ENCODE results near the gene PDE6D. TPM values are rescaled to one million over a fixed set of nuclear protein-coding genes. Genes with fewer than 3 reads are reported as not detected.

The PDE6D gene
- total and polyA plus RNA-seq, 2 of the 13 experiments (the other 11 are each of a cell fraction or from before 2014, with no cell fraction given): 14.1 to 23.2 TPM

- peak; percentile 93 for TF ChIP-seq ZNF280D (CRISPR knock-in tag; IDR thresholded peaks at IDR 0.05)
- TF ChIP-seq IKZF1 (IDR thresholded peaks at IDR 0.05): no peak
- TF ChIP-seq ZFX (CRISPR knock-in tag; IDR thresholded peaks at IDR 0.05; ENCODE audit: low read depth): peak; percentile 98
- no peak for TF ChIP-seq MAFG (CRISPR knock-in tag; IDR thresholded peaks at IDR 0.05)
- TF ChIP-seq ZC3H4 (CRISPR knock-in tag; IDR thresholded peaks at IDR 0.05; ENCODE audit: borderline replicate concordance): peak; percentile 59; the same call in 1 of the 2 replicates
- 0 out of 2 replicates have a peak, but pooled peaks have one; percentile 11 for TF ChIP-seq ATAD3A (CRISPR knock-in tag; IDR thresholded peaks at IDR 0.05)
- no peak for TF ChIP-seq ZMAT5 (CRISPR knock-in tag; IDR thresholded peaks at IDR 0.05; ENCODE audit: borderline replicate concordance, low read depth)
- peak; percentile 94; the same call in 1 of the 2 replicates for TF ChIP-seq PAX8 (CRISPR knock-in tag; IDR thresholded peaks at IDR 0.05; ENCODE audit: borderline replicate concordance)
- TF ChIP-seq HNF1B (CRISPR knock-in tag; IDR thresholded peaks at IDR 0.05): peak; percentile 78
- peak; percentile 95 for TF ChIP-seq ZBTB40 (IDR thresholded peaks at IDR 0.05)
- peak; percentile 96 for TF ChIP-seq ZBTB40 (CRISPR knock-in tag; IDR thresholded peaks at IDR 0.05)
- peak; percentile 99 for TF ChIP-seq KDM5B (CRISPR knock-in tag; IDR thresholded peaks at IDR 0.05; ENCODE audit: borderline replicate concordance)
- TF ChIP-seq, protein P1, sequence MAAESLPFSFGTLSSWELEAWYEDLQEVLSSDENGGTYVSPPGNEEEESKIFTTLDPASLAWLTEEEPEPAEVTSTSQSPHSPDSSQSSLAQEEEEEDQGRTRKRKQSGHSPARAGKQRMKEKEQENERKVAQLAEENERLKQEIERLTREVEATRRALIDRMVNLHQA (CRISPR knock-in tag; IDR thresholded peaks at IDR 0.05): 0 out of 2 replicates have a peak, but pooled peaks have one; percentile 45
Observed at GRCh38 chr2:231786177-231786916, 5.3 kb upstream of the PDE6D start, which contains the start of gene COPS7B (continued).
